Liver (tissue), 9 donors: ENCODE results near the gene RCOR2. TPM values are rescaled to one million over a fixed set of nuclear protein-coding genes. Genes with fewer than 3 reads are reported as not detected.

Experiments used
- DNase-seq: peaks from one replicate; pipeline ENCODE4 v3.0.0-alpha.2; 2017; ENCODE audit warnings: low spot score
- H3K27ac ChIP-seq, 2 donors: one replicate each; pipeline ENCODE4 v1.7.0; 2013; ENCODE audit warnings: inconsistent platforms in 2 of 2, low read length in 2 of 2, control low read depth in 1 of 2, low read depth in 1 of 2, mild to moderate bottlenecking in 1 of 2
- H3K27me3 ChIP-seq, 4 donors: one replicate each; pipeline versions ENCODE4 v1.6.1 to v1.7.0; 2013; ENCODE audit warnings: low read length in 3 of 4, inconsistent platforms in 1 of 4, mild to moderate bottlenecking in 1 of 4, moderate library complexity in 1 of 4; ENCODE audit not compliant: control insufficient read depth in 4 of 4, insufficient read depth in 4 of 4
- H3K36me3 ChIP-seq, 4 donors: one replicate each; pipeline versions ENCODE4 v1.6.1 to v1.7.0; 2013; ENCODE audit warnings: low read length in 3 of 4, mild to moderate bottlenecking in 3 of 4, low read depth in 1 of 4, moderate library complexity in 1 of 4; ENCODE audit not compliant: control insufficient read depth in 4 of 4, insufficient read depth in 3 of 4
- H3K4me1 ChIP-seq, 4 donors: one replicate each; pipeline versions ENCODE4 v1.6.1 to v1.7.0; 2013; ENCODE audit warnings: low read length in 3 of 4, mild to moderate bottlenecking in 3 of 4, moderate library complexity in 1 of 4; ENCODE audit not compliant: control insufficient read depth in 4 of 4, insufficient read depth in 4 of 4
- H3K4me3 ChIP-seq, 3 donors: one replicate each; pipeline versions ENCODE4 v1.6.1 to v1.7.0; 2013; ENCODE audit warnings: low read length in 3 of 3, control low read depth in 1 of 3, low read depth in 1 of 3, mild to moderate bottlenecking in 1 of 3
- H3K9ac ChIP-seq, 2 donors: one replicate each; pipeline ENCODE4 v1.7.0; 2013; ENCODE audit warnings: low read length in 2 of 2, mild to moderate bottlenecking in 2 of 2, moderate library complexity in 2 of 2, control low read depth in 1 of 2, low read depth in 1 of 2
- H3K9me3 ChIP-seq, 4 donors: one replicate each; pipeline versions ENCODE4 v1.6.1 to v1.7.0; 2013; ENCODE audit warnings: low read length in 3 of 4; ENCODE audit not compliant: control insufficient read depth in 4 of 4
- EGR1 ChIP-seq, 2 donors: IDR thresholded peaks; 2 replicates each; pipeline ENCODE4 v1.6.1; 2016 to 2018; ENCODE audit warnings: antibody characterized with exemption in 2 of 2, low read depth in 2 of 2
- FOXA1 ChIP-seq: IDR thresholded peaks from 2 replicates; pipeline ENCODE4 v1.6.1; 2016; ENCODE audit warnings: antibody characterized with exemption
- FOXA2 ChIP-seq: IDR thresholded peaks from 2 replicates; pipeline ENCODE4 v1.6.1; 2016; ENCODE audit warnings: antibody characterized with exemption
- GABPA ChIP-seq, 2 donors: IDR thresholded peaks in 1 of 2; conservative IDR thresholded peaks in 1 of 2; 2 replicates each; pipeline ENCODE4 v1.6.1; 2016; ENCODE audit warnings: antibody characterized with exemption in 2 of 2, mild to moderate bottlenecking in 1 of 2, moderate library complexity in 1 of 2
- HNF4A ChIP-seq, 2 donors: conservative IDR thresholded peaks; 2 replicates each; pipeline ENCODE4 v1.6.1; 2016; ENCODE audit warnings: antibody characterized with exemption in 2 of 2, mild to moderate bottlenecking in 2 of 2
- HNF4G ChIP-seq: IDR thresholded peaks from 2 replicates; pipeline ENCODE4 v1.6.1; 2016; ENCODE audit warnings: antibody characterized with exemption
- JUND ChIP-seq, 2 donors: IDR thresholded peaks; 2 replicates each; pipeline ENCODE4 v1.6.1; 2016; ENCODE audit warnings: antibody characterized with exemption in 2 of 2
- NR2F2 ChIP-seq: IDR thresholded peaks from 2 replicates; pipeline ENCODE4 v1.6.1; 2016; ENCODE audit warnings: antibody characterized with exemption
- RAD21 ChIP-seq, 2 donors: IDR thresholded peaks; 2 replicates each; pipeline ENCODE4 v1.6.1; 2016; ENCODE audit warnings: antibody characterized with exemption in 2 of 2, mild to moderate bottlenecking in 2 of 2
- RXRA ChIP-seq, 2 donors: IDR thresholded peaks; 2 replicates each; pipeline ENCODE4 v1.6.1; 2017 to 2018; ENCODE audit warnings: antibody characterized with exemption in 2 of 2, mild to moderate bottlenecking in 1 of 2
- SP1 ChIP-seq: IDR thresholded peaks from 2 replicates; pipeline ENCODE4 v1.6.1; 2018; ENCODE audit warnings: antibody characterized with exemption, mild to moderate bottlenecking
- TAF1 ChIP-seq: conservative IDR thresholded peaks from 2 replicates; pipeline ENCODE4 v1.6.1; 2016; ENCODE audit warnings: antibody characterized with exemption, mild to moderate bottlenecking
- YY1 ChIP-seq: IDR thresholded peaks from 2 replicates; pipeline ENCODE4 v1.6.1; 2016; ENCODE audit warnings: antibody characterized with exemption, mild to moderate bottlenecking
- WGBS: extraction: QIAGEN DNeasy Blood & Tissue Kit; methylation state at CpG from one replicate; pipeline ENCODE4 v1.1.7; 2013; 5-methylcytosine and 5-hydroxymethylcytosine counted together
- polyA plus RNA-seq, 2 donors: library from polyadenylated mRNA; stranded (reverse) in 1 of 2; unstranded in 1 of 2; fragments of 200-250 nt in 1 of 2; fragments of >200 nt in 1 of 2; fragmentation: Nextera tagmentation in 1 of 2; extraction: Ambion mirVana in 1 of 2; gene quantifications; one replicate each; pipeline versions ENCODE4 v1.2.1 to v1.2.3, GENCODE V29; 2013 to 2015
- total RNA-seq, 2 donors: library from RNA; depleted of rRNA; stranded (reverse); fragments of >200 nt; gene quantifications; one replicate each; pipeline ENCODE4 v1.2.3, GENCODE V29; 2014
- TF ChIP-seq, protein P1 (sequence below): IDR thresholded peaks from 2 replicates; pipeline ENCODE4 v1.6.1; 2016; ENCODE audit warnings: antibody characterized with exemption, mild to moderate bottlenecking
- TF ChIP-seq, protein P2 (sequence below): IDR thresholded peaks from 2 replicates; pipeline ENCODE4 v1.6.1; 2016; ENCODE audit warnings: antibody characterized with exemption
- TF ChIP-seq, protein P3 (sequence below): IDR thresholded peaks from 2 replicates; pipeline ENCODE4 v1.6.1; 2016; ENCODE audit warnings: antibody characterized with exemption
- donor health status: healthy.
- donor health status: healthy.
- donor health status: healthy.
- donor health status: healthy.
- donor health status: healthy.

RCOR2 gene
- total and polyA plus RNA-seq, 4 donors, result 0.05 to 0.19 TPM; not detected in 2

DNA sequence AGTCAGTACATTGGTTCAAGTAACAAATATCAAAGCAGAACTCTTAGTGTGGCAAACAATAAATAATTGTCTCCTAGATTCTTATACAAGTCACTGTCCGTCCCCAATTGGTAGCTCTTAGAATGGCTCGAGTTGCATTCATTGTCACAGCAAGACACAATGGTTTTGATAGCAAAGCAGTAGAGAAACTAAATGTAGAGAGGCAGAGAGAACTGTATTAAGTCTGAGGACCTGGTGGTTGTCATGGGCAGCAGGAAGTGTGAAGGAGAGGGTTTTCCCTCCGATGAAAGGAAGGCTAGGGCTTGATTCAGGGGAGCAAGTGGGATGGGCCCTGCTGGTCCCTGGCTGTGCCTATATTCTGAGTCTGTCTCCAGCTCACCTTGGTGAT lies 36.6 kb downstream of the RCOR2 start:
- DNase-seq, result no peak
- H3K4me3 ChIP-seq, result no peak overlapping the region
- peaks cover 0 to 8% (median 4%) of the 10 kb centered on the region in 4 donors for H3K4me1 ChIP-seq
- H3K36me3 ChIP-seq, result no peaks in the 10 kb centered on the region
- no peaks in the 10 kb centered on the region for H3K27me3 ChIP-seq
- H3K9me3 ChIP-seq, result no peaks in the 10 kb centered on the region
- TF ChIP-seq FOXA2, result no peak
- TF ChIP-seq TAF1, result no peak
- no peak for TF ChIP-seq RXRA (IDR thresholded peaks at IDR 0.05)
- no peak for TF ChIP-seq RAD21 (IDR thresholded peaks at IDR 0.05)
- no peak for TF ChIP-seq HNF4A (conservative IDR thresholded peaks at IDR 0.05)
- TF ChIP-seq, protein P1, sequence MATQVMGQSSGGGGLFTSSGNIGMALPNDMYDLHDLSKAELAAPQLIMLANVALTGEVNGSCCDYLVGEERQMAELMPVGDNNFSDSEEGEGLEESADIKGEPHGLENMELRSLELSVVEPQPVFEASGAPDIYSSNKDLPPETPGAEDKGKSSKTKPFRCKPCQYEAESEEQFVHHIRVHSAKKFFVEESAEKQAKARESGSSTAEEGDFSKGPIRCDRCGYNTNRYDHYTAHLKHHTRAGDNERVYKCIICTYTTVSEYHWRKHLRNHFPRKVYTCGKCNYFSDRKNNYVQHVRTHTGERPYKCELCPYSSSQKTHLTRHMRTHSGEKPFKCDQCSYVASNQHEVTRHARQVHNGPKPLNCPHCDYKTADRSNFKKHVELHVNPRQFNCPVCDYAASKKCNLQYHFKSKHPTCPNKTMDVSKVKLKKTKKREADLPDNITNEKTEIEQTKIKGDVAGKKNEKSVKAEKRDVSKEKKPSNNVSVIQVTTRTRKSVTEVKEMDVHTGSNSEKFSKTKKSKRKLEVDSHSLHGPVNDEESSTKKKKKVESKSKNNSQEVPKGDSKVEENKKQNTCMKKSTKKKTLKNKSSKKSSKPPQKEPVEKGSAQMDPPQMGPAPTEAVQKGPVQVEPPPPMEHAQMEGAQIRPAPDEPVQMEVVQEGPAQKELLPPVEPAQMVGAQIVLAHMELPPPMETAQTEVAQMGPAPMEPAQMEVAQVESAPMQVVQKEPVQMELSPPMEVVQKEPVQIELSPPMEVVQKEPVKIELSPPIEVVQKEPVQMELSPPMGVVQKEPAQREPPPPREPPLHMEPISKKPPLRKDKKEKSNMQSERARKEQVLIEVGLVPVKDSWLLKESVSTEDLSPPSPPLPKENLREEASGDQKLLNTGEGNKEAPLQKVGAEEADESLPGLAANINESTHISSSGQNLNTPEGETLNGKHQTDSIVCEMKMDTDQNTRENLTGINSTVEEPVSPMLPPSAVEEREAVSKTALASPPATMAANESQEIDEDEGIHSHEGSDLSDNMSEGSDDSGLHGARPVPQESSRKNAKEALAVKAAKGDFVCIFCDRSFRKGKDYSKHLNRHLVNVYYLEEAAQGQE, result no peak
- TF ChIP-seq GABPA (IDR thresholded peaks at IDR 0.05 in 1 of 2, conservative IDR thresholded peaks at IDR 0.05 in 1 of 2), result no peak
- TF ChIP-seq EGR1 (IDR thresholded peaks at IDR 0.05; ENCODE audit: low read depth in 2 of 2), result no peak
- TF ChIP-seq, protein P2, sequence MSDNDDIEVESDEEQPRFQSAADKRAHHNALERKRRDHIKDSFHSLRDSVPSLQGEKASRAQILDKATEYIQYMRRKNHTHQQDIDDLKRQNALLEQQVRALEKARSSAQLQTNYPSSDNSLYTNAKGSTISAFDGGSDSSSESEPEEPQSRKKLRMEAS, result no peak
- WGBS, result 73% methylated on average over 3 of the region's 3 CpGs
- H3K27ac ChIP-seq, result no peak overlapping the region
- H3K9ac ChIP-seq, result no peak overlapping the region

DNA sequence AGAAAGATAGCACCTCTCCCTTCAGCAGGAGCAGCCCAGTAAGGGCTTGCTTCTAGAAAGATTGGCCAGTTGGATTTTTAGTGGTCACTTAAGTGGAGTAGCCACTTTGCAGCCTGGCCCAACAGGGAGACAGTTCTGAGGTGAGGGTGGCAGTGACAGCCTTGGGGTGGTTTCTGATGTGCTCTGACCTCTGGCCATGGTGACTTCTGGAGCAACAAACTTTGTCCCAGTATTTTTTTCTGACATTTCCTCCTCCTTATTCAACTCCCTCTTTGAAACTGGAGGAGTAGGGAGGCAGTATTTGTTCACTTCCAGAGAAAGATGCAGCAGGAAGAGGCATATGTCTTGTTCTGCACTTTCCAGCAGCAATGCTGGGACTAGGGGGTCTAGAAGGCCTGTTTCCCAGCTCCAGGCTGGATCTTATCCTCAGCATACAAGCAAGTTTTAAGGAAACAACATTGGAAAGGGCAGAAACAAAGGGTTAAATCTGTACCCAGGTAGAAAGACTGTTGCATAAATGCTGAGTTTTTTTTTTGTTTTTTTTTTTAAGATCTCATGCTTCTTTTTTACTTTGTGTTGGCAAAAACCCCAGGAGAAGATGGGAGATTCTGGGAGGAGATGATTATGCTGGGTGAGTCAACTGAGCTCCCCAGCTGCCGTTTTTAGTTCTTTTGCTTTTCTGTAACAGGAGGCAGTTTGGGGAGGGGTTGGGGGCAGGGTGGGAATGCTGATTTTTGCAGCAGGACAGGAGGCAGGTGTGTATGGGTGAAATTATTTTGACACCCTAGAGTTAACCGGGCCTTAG lies 37.2 kb downstream of the RCOR2 start:
- Histone ChIP-seq H3K9ac (no peak overlapping the region), H3K9me3 (no peaks in the 10 kb centered on the region), H3K4me1 (peaks cover under 1 to 8% (median 4%) of the 10 kb centered on the region in 4 donors), H3K4me3 (no peak overlapping the region), H3K27me3 (no peaks in the 10 kb centered on the region), H3K36me3 (no peaks in the 10 kb centered on the region), H3K27ac (no peak overlapping the region)
- TF ChIP-seq JUND (IDR thresholded peaks at IDR 0.05) (no peak), YY1 (no peak), GABPA (IDR thresholded peaks at IDR 0.05 in 1 of 2, conservative IDR thresholded peaks at IDR 0.05 in 1 of 2) (no peak), EGR1 (IDR thresholded peaks at IDR 0.05; ENCODE audit: low read depth in 2 of 2) (no peak), RAD21 (IDR thresholded peaks at IDR 0.05) (no peak), TAF1 (no peak), NR2F2 (no peak), FOXA1 (no peak), HNF4A (conservative IDR thresholded peaks at IDR 0.05) (no peak), SP1 (no peak), FOXA2 (no peak), HNF4G (no peak)
- TF ChIP-seq, protein P1, result no peak
- TF ChIP-seq, protein P3, sequence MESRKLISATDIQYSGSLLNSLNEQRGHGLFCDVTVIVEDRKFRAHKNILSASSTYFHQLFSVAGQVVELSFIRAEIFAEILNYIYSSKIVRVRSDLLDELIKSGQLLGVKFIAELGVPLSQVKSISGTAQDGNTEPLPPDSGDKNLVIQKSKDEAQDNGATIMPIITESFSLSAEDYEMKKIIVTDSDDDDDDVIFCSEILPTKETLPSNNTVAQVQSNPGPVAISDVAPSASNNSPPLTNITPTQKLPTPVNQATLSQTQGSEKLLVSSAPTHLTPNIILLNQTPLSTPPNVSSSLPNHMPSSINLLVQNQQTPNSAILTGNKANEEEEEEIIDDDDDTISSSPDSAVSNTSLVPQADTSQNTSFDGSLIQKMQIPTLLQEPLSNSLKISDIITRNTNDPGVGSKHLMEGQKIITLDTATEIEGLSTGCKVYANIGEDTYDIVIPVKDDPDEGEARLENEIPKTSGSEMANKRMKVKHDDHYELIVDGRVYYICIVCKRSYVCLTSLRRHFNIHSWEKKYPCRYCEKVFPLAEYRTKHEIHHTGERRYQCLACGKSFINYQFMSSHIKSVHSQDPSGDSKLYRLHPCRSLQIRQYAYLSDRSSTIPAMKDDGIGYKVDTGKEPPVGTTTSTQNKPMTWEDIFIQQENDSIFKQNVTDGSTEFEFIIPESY, result no peak
- TF ChIP-seq, protein P2, result no peak
- no peak for DNase-seq
- WGBS, result 70% methylated on average over 2 of the region's 2 CpGs
